Middle frontal gyrus (tissue), 1 donor: Measurements from ENCODE around the gene CNGA4.
"Not testable (repeated sequence)": the region's sequence is repeated elsewhere in the genome, so short reads cannot be mapped to it uniquely, and the experiment has no call there.

ENCODE experiments used
- DNase-seq: peaks from one replicate; pipeline ENCODE4 v3.0.0-alpha.2; 2015; ENCODE audit warnings: low spot score; ENCODE audit errors: extremely low spot score

CNGA4 gene

GRCh38 chr11:6260207-6260726 lies 21.4 kb downstream of the CNGA4 start:
- no peak for DNase-seq

GRCh38 chr11:6263662-6264061 lies 24.8 kb downstream of the CNGA4 start:
- no peak for DNase-seq

GRCh38 chr11:6268820-6269219 lies 29.9 kb downstream of the CNGA4 start:
- no peak for DNase-seq

- no peak for DNase-seq
Measured at GRCh38 chr11:6269994-6270393, 31.1 kb downstream of the CNGA4 start.

- no peak for DNase-seq
Measured at GRCh38 chr11:6270584-6271246, 31.8 kb downstream of the CNGA4 start.

- no peak for DNase-seq
Measured at GRCh38 chr11:6271598-6271997, 32.7 kb downstream of the CNGA4 start.

- DNase-seq, result no peak
Measured at GRCh38 chr11:6273188-6273587, 34.3 kb downstream of the CNGA4 start.

- DNase-seq, result not testable (repeated sequence)
Measured at GRCh38 chr11:6280809-6281208, 41.9 kb downstream of the CNGA4 start.

- no peak for DNase-seq
Measured at GRCh38 chr11:6283453-6284023, 44.6 kb downstream of the CNGA4 start.

GRCh38 chr11:6284250-6284649 lies 45.4 kb downstream of the CNGA4 start:
- DNase-seq, result no peak

GRCh38 chr11:6285019-6285418 lies 46.1 kb downstream of the CNGA4 start:
- no peak for DNase-seq
